Measurements from ENCODE around the gene GPR21.

The GPR21 gene

GRCh38 chr9:123033352-123033751, at the start of gene GPR21:
TSS of gene GPR21 (plus strand) at chr9:123033667. CDS start at chr9:123034567, 900 bp downstream.
- DNase-seq = no peak

GRCh38 chr9:122986010-122986409, 47.5 kb upstream of the GPR21 start:
- DNase-seq = no peak

DNA sequence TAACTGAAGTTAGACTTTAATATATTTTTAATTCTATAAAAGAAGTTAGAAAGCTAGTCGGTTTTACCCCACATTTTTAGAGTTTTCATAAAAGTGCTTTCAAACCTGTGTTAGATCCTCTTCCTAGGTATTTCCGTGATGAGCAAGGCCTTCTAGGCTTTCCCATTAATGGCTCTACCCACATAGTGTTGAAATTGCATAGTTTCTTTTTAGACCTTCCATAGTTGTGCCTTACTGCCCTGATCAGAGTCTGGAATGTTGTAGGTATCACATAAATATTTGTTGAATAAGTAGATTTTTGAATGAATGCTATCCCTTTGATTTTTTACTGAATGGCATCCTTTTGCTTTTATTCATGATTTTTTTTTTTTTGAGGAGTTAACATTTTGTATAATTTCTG, 45.3 kb upstream of the GPR21 start:
- DNase-seq = no peak

DNA sequence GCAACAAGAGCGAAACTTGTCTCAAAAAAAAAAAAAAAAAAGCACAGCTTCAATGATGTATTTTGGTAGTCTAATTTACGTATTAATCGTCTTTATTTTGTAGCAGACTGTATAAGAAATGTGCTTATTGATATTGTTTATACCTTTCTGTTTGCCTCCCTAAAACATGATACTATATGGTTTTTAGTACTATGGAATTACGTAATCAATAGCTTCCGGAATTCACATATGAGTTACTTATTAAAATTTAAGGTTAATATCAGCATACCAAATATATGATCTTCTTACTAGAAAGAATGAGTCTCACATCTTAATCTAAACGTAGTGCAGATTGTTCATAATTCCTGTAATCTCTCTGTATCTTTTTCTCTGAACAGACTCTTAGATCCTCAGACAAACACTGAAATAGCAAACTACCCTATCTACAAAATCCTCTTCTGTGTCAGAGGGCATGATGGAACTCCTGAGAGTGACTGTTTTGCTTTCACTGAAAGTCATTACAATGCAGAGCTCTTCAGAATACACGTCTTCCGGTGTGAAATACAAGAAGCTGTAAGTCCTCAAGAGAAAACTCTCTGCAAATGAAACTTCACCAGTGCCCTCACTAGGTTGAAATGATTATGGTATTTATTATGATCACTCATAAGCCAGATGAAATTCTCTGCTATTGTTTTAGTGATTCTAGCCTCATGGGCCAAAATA, 44.4 kb upstream of the GPR21 start:
- DNase-seq = no peak

- DNase-seq = peak; percentile 37 to 48
These were observed 42.1 kb upstream of the GPR21 start for GRCh38 chr9:122991370-122991830.

DNA sequence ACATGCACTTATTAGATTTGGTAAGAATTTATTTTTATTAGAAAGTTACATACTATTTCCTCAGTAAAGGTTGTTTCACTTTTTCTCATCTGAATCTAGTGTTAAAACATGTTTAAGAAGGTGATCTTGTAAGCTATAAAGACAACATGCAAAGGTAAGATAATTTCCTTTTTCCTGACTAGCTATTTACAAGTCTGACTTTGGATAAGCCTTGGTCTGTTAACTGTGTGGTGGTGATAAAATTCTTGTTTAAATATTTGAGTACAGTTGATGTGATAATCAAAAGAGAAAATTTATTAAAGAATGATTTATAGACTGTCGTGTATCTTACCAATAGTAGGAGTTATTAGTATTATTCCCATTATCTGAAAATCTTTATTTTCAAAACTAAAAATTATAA, 36.9 kb upstream of the GPR21 start:
- DNase-seq = no peak

DNA sequence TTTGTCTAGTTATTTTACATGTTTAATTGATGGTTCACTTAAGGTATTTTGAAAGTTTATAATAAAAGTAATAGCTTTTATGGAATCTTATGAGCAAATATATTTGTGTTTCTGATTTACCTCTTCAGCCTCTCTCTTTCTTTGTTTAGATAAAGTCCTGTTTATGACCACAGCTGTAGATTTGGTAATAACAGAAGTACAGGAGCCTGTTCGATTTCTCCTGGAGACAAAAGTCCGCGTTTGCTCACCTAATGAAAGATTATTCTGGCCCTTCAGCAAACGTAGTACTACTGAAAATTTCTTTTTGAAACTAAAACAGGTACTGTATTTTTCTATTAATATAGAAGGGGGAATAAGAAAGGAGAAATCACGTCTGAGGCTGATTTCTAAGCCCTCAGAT, 35.0 kb upstream of the GPR21 start:
- DNase-seq = no peak

- no peak for DNase-seq
These were observed 32.9 kb upstream of the GPR21 start for GRCh38 chr9:123000371-123001068.

- peak; percentile 11 to 36 for DNase-seq
These were observed 30.7 kb upstream of the GPR21 start for GRCh38 chr9:123002754-123003153.

DNA sequence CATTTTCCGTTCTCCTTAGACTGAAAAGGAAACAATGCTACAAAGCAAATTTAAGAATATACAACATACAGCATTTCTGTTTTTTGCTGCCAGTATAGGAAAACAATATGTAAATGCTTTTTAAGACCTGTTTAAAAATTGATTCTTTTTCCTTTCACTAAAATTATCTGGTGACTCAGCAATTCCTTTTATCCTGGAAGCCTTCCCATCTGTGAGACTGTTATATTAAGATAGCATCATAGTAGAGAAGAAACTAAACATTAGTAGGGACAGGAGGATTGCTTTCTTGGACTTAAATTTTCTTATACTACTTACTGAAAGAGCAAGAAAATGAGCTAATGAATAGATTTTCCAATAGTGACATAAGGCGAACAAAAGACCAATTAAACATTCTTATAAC, 30.0 kb upstream of the GPR21 start:
- DNase-seq = no peak

DNA sequence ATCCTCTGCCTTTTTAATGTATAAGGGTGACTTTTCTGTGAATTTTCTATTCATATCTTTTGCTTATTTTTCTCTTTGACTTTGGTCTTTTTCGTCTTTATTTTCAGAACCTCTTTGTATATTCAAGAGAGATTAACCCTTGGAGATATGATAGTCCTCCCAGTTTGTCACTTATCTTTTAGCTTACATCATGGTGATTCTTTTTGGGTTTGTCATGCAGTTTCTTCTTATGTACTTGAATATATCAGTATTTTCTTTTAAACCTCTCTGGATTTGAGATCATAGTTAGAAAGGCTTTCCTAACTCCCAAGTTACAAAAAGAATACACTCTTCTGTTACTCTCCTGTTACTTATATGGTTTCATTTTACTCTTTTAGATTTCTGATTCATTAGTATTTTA, 27.5 kb upstream of the GPR21 start:
- DNase-seq = no peak

GRCh38 chr9:123007269-123007668, 26.2 kb upstream of the GPR21 start:
- DNase-seq = no peak

- no peak for DNase-seq
These were observed 24.6 kb upstream of the GPR21 start for GRCh38 chr9:123008909-123009308.

DNA sequence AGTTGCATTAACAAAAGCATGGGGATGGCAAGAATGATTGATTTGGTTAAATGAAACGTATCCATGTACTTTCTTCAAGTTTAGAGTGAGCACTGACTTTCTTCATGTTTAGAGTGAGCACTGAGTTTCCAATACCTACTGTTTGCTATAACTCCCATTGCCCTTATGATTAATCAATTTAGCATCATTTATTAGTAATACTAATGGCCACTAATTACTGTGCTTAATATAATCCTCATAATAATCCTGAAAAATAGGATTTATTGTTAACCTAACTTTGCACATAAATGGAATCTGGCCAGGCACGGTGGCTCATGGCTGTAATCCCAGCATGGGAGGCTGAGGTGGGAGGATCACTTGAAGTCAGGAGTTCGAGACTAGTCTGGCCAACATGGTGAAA, 22.1 kb upstream of the GPR21 start:
- no peak for DNase-seq

- no peak for DNase-seq
These were observed 21.5 kb upstream of the GPR21 start for GRCh38 chr9:123011878-123012528.

DNA sequence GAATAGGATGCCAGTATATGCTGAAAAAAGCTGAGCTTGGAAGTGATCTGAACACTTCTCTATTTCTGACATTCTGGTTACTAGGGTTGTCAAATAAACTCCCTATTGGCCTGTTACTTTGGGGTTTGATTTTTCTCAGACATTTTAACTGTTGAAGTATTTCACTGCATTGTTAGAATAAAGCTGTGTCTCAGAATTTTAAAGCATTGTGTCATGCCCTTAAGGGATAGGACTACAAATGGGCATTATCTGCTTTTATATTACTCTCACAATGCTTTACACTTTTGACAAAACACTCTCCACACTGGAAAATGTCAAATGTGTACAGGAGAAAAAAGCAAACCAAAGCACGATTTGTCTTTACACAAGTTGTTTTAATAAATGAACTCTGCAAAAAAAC, 16.8 kb upstream of the GPR21 start:
- DNase-seq = no peak

- DNase-seq = no peak
These were observed 12.7 kb upstream of the GPR21 start for GRCh38 chr9:123020796-123021195.

DNA sequence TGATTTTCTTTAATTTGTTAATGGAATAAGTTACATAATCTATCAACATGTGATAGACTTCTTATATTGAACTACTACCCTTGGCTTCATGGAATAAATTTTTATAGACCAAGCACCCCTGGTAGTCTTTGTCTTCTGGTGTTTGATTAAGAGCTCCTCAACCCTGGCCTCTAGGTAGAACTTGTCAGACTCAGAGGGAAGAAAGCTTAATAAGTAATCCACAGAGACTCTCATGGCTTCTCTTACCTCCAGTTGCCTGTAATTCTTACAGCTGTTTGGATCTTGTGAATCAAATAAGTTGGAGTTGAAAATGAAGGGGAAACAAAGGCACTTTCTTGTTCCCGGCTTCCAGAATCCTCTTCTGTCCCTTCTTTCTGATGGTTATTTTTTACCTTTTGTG, 7.0 kb upstream of the GPR21 start:
- DNase-seq = no peak

GRCh38 chr9:123027517-123027916, 6.0 kb upstream of the GPR21 start:
- no peak for DNase-seq

GRCh38 chr9:123028136-123028535, 5.3 kb upstream of the GPR21 start:
- no peak for DNase-seq

GRCh38 chr9:123028973-123029372, 4.5 kb upstream of the GPR21 start:
- DNase-seq = no peak

GRCh38 chr9:123031963-123032362, 1.5 kb upstream of the GPR21 start:
- DNase-seq = no peak

GRCh38 chr9:123033864-123034601, 566 bp downstream of the GPR21 start:
- no peak for DNase-seq
